GM21367 (cell line): ENCODE results near the gene EIF4B.

ENCODE experiments used
- ATAC-seq: cut with Tn5 transposase; IDR thresholded peaks from one replicate; pipeline ENCODE4 v1.9.1; 2021; ENCODE audit not compliant: unreplicated experiment

EIF4B gene

GRCh38 chr12:53044896-53045695, 38.8 kb downstream of the EIF4B start:
- no peak for ATAC-seq

- ATAC-seq: no peak
Observed at GRCh38 chr12:53045696-53046045, 39.4 kb downstream of the EIF4B start.

- ATAC-seq: no peak
Observed at GRCh38 chr12:53046655-53047220, 40.5 kb downstream of the EIF4B start.

GRCh38 chr12:53047221-53048032, 41.2 kb downstream of the EIF4B start:
- ATAC-seq: no peak

- no peak for ATAC-seq
Observed at GRCh38 chr12:53048033-53048779, 42.0 kb downstream of the EIF4B start.

GRCh38 chr12:53048780-53049401, 42.6 kb downstream of the EIF4B start:
- ATAC-seq: no peak

GRCh38 chr12:53049571-53050318, 43.5 kb downstream of the EIF4B start, which contains the start of gene TNS2:
TNS2 (plus strand) TSS chr12:53050065; CDS start chr12:53050186, 121 bp downstream.
- ATAC-seq: no peak

GRCh38 chr12:53050426-53051057, 44.3 kb downstream of the EIF4B start:
- ATAC-seq: no peak

GRCh38 chr12:53051058-53051880, 45.0 kb downstream of the EIF4B start:
- no peak for ATAC-seq

- ATAC-seq: no peak
Observed at GRCh38 chr12:53051881-53052412, 45.7 kb downstream of the EIF4B start.

- no peak for ATAC-seq
Observed at GRCh38 chr12:53052419-53053217, 46.4 kb downstream of the EIF4B start.

GRCh38 chr12:53053218-53054111, 47.2 kb downstream of the EIF4B start:
- no peak for ATAC-seq

- ATAC-seq: peak; percentile 82
Observed at GRCh38 chr12:53054112-53054878, 48.0 kb downstream of the EIF4B start.

GRCh38 chr12:53055471-53056266, 49.4 kb downstream of the EIF4B start:
- ATAC-seq: no peak

- ATAC-seq: no peak
Observed at GRCh38 chr12:53056296-53056695, 50.0 kb downstream of the EIF4B start.
